Stimulated activated naive CD4-positive, alpha-beta T cell treated with Interleukin-2 at 50 U/mL for 16 hours (primary cell): ENCODE measurements around the gene C13orf42.
"Not testable (repeated sequence)": the region's sequence is repeated elsewhere in the genome, so short reads cannot be mapped to it uniquely, and the experiment has no call there.

ENCODE experiments used
- DNase-seq: peaks from one replicate; lab custom pipeline; 2025; lab: John Stamatoyannopoulos, UW

C13orf42 gene

DNA sequence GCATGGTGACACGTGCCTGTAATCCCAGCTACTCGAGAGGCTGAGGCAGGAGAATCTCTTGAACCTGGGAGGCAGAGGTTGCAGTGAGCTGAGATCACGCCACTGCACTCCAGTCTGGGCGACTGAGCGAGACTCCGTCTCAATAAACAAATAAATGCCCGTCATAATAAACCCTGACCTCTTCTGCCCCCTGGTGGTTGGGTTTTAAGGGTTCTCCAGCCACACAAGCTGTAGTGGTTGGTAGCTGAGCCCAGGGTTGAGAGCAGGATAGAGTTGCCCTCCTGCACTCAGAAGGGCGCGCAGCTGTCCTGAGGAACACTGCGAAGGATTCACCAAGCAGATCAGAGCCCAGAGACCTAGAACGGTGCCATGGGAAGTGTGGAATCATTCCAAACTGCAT, 9.8 kb upstream of the C13orf42 start:
- DNase-seq, result not testable (repeated sequence)

DNA sequence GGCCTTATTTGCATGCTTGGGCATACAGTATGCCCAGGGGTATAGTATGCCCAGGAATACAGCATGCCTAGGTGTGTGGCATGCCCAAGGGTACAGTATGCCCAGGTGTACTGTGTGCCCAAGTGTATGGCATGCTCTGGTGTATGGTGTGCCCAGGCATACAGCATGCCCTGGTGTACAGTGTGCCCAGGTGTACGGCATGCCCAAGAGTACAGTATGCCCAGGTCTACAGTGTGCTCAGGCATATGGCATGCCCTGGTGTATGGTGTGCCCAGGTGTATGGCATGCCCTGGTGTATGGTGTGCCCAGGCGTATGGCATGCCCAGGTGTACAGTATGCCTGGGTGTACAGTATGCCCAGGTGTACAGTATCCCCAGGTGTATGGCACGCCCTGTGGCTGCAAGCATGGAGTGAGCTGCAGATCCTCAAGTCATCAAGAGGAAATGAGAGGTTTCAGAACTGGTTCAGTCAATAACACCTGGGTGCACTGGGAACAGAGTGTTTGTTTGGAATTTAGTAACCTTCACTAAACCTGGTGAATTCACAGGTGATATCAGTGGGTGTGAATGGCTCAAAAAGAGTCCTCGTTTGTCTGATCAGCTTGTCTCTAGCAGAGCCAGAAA, 7.8 kb upstream of the C13orf42 start:
- no peak for DNase-seq

DNA sequence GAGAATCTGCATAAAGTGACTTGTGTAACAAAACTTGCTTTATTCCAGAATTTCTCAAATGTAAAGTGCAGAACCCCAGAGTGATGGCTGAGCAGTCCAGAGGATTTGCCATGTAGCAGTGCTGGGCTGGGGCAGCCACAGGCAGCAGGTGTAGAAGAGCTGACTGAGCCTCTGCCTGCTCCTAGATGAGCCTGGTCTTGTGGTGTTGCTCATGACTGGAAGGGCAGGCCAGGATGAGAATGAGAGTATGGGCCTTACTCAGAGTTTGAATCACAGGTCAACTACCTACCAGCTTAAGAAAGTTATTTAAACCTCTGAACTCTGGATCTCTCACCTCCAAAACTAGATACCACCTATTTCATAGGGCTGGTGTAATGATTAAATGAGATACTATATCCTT, 2.9 kb upstream of the C13orf42 start:
- DNase-seq, result no peak

DNA sequence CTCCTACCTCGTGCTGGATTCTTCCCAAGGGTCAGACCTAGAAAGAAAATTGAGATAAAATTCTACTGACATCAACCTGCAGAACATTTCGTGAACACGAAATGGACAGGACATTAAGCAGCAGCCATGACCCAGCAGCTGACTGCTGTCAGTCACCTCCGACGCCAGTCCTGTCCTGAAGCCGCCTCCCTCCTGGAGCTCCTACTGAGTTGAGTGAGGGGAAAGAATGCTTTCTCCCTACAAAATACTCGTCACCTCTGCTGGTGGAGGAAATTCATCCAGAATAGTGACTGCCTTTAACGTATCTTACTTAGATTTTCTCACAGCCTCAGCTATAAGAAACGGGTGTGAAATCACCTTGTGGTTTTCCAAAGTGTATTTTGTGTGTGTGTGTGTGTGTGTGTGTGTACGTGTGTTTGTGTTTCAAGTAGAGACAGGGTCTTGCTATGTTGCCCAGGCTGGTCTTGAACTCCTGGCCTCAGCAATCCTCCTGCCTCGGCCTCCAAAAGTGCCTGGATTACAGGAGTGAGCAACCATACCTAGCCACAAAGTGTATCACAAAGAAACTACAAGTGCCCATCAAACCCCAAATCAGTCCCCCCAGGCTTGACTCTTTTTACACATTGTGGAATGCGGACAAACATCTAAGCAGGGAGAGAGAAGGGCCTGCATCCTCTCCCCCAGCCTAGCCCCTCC, 2.3 kb upstream of the C13orf42 start:
- no peak for DNase-seq

DNA sequence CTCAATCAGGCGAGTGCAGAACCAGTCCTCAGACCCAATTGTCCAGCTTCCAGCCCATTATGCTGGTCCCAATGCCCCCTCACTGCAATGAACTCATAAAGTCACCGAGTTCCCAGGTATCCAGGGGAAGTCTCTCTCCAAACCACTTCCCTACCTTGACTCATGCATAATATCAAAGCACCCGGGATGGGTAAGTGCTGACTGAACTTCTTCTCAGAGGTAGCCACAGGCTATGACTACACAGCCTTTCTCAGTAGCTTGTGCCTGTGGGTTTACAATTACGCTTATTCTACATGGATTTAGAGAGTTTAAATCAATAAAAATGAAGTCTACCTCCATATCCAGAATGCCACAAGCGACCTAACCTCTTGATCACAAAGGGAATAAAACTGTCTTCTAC, 1.7 kb upstream of the C13orf42 start:
- DNase-seq, result no peak

DNA sequence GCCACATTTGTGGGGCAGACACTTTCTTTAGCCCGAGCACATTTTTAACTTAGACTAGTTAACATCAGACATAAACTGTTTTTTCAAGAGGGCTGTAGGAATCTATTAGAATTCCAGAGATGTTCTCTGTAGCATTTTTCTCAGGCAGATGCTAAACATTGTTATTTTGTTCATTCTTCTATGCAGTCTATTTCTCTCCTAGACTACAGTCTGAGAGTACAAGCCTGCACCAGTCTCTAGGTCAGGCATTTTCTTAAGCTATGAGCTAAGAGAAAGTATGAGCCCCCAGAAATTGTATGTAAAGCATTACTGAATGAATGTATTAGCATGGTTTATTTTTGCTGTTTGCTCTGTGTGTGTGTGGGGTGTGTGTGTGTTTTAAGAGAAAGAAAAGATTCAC, 923 bp upstream of the C13orf42 start:
- DNase-seq, result no peak

DNA sequence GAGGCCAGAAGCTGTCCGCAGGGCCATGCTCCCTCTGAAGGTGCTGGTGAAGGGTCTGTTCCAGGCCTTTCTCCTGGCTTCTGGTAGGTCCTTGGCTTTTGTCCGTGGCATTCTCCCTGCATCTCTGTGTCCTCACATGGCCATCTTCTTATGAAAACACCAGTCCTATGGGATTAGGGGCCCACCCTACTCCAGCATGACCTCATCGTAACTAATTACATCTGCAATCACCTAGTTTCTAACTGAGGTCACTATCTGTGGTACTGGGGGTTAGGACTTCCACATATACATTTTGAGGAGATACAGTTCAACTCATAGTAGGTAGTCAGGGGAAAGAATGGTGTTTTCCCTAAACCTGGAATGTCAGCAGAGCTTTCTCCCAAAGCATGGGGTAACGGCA, 3.1 kb downstream of the C13orf42 start:
- no peak for DNase-seq

DNA sequence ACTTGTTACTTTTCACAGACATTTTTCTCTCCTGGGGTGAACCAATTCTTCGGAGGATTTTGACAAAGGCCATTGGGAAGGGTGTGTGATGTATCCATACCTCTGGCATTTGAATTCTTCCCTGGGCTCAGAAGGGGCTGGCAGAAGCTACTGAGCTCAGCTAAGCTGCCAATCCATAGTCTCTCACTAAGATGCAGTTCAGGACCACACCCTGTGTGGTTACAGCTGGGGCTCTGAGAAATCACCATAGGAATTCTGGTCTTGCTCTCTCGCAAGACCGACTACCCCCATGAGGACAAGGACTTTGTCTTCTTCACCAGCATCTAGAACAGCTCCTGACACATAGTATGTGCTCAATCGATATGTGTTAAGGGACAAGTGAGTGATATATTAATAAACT, 6.0 kb downstream of the C13orf42 start:
- DNase-seq, result no peak

DNA sequence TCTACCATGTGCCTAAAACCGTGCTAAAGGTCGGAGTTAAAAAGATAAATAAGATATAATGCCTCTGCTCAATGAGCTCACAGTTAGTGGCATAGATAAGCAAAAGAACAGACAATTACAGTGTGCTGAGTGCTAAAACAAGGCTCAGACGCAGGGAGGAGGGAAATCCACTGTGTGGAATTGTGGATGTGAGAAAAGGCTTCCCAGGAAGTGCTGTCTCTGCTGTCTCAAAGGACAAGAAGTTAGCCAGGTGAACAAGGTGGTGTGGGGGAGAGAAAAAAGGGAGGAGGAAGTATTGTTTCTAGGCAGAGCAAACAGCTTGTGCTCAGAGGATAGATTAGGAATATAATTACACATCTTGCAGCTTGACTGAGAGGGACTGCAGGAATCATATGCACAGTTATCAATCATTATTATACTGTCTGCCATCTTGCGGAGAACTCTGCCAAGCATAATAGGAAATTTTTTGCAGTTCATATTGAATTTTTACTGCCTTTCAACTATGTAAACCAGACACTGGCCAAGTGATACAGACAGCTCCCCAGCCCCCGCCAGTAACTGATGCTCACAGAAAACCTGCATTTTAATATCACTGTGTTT, 9.3 kb downstream of the C13orf42 start:
- no peak for DNase-seq

DNA sequence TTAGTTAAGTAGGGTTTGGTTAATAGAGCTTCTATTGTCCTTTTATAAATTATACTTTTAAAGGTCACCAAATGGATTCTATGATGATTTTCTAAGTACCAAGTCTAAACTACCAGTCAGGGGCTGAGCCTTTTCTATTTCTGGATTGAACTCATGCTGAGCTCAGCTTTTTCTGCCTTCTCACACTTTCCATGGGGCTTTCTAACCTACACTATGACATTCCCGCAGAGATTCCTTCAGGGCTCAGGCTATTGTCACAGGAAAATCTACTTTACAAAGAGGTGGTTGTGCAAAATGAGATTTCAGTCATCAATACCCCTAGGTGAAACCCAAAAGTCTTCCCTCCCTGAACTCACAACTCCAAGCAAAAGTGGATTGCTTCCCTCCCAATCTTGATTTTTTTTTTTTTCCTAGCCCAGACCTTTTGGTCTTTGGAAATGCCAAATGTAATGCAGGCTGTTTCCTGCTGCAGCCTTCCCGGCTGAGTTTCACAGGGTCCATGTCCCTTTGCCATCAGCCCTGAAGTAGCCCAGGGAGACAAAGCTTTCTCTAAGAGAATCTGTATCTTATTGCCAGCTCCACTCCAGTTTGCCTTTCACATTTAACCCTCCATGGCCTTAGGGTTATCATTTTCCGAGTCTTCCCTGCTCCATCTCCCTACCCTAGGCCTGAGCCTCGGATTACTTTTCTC, 13.6 kb downstream of the C13orf42 start:
- DNase-seq, result no peak

DNA sequence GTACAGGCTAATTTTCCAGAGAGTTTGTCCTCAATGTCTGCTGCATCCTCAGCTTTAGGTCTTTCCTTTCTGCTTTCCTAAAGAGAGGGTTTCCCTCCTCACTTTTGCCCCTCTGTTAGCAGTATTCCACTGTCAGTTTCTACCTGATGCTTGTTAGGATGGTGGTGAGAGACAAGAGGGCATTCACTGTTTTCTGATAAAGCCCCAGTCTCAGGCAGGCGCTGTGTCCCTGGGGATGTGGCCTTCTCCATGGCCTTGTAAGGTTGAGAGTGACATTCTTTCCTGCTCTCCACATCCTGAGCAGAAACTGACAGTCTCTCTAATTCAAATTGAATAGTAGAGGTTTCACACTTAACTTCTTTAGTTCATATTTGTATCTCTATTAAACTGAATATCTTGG, 14.9 kb downstream of the C13orf42 start:
- no peak for DNase-seq

DNA sequence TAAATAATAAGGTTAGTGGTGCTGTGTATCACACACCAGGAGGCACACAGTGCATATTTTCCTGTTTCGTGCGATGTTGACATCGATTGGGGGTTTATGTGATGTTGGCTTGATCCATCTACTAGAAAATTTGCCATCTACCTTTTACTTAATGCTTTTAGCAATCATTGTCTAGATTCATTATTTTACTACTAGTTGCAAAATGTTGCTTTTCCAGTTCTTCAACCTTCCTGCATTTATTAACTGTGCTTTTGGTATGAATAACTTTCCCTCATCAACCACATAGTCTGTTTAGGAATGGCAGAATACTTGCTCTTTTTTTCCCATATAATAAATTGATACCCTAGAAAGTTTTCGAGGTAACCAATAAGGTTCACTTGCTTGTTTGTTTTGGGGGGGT, 17.5 kb downstream of the C13orf42 start:
- no peak for DNase-seq

DNA sequence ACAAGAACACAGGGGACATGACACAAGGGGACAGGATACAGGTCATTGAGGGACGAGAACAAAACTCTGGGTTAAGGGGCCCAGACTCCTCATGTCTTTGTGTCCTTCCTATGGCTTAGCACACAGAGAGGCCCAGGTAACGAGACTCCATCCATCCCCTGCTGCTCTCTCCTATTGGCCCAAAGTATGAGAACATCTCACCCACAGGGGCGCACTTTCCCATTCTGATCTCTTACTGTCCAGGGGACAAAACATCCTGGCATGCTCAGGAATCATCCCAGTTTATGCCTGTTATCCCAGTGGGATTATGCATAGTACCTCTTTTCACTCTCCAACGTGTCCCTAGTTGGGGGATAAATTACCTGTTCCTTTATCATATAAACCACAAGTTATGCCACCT, 19.2 kb downstream of the C13orf42 start:
- DNase-seq, result no peak

DNA sequence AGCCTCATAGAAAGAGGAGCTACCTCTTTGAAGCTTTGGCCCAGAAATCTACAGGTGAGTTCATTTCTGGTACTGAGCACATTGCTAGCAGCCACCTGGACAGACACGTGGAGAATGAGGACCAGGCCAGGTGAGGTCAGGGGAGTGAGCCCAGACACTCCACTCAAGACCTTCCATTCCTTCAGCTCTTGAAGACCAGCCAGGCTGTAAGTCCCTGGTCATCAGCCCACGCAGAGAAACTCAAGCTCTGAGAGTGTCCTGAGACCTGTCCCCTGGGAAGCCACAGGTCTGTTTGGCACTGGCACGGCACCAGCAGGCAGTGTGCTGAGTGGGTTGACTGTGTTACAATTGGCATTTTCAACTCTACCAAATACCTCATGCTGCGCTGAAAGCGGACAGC, 27.4 kb downstream of the C13orf42 start:
- DNase-seq, result no peak

DNA sequence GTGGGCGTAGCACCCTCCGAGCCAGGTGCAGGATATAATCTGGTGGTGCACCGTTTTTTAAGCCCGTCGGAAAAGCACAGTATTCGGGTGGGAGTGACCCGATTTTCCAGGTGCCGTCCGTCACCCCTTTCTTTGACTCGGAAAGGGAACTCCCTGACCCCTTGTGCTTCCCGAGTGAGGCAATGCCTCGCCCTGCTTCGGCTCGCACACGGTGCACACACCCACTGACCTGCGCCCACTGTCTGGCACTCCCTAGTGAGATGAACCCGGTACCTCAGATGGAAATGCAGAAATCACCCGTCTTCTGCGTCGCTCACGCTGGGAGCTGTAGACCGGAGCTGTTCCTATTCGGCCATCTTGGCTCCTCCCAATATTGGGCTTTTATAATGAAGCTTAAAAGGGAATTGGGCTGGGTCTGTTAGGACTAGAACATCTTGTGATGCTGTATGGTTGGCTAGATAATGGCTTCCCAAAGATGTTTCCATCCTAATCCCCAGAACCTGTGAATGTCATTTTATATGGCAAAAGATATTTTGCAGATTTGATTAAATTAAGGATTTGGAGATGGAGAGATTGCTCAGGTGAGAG, 30.5 kb downstream of the C13orf42 start:
- not testable (repeated sequence) for DNase-seq

DNA sequence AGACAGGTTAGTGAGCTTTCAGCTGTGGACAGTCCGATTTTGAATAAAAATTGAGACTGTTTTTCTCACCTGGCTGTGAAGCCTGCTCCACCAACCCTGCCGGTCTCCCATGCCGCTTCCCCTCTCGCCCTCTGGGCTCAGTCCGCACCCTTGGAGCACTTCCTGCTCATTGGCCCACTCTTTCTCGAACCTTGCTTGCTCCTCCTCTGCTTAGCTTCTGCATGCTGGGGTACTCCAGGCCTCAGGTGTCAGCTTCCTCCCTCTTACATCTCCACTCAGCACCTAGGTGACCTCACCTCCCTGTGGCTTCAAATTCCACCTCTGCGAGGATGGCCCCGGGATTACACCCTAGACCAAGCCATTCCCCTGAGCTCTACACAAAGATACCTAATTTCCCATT, 39.6 kb downstream of the C13orf42 start:
- no peak for DNase-seq

DNA sequence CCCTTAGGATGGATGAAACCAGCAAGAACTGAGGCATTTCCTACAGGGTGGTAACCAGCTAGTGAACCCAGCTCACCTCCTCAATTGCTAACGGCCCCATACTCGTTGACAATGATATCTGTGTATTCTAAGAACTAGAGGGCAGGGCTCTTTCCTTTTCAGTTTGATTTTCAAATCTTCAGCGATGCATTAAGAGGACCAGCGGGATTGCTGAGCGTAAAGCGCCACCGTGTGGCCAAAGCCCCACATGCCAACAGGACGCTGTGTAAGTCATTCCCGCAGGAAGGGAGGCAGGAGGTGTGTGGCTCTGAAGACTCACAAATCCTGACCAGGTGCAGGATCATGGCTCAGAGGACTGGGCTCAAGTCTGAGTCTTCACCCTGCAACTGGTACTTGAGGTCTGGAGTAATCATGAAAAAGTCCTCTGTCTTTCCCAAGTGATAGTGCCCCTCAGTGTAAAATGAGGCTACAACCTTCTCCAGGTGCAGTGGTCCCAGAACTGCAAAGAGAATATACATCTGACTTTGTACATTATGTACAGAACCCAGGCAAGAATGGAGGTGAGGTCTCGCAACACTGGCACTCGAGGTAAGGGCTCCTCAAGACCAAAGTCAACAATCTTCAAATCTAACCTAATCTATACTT, 40.9 kb downstream of the C13orf42 start:
- DNase-seq, result peak; percentile 64

DNA sequence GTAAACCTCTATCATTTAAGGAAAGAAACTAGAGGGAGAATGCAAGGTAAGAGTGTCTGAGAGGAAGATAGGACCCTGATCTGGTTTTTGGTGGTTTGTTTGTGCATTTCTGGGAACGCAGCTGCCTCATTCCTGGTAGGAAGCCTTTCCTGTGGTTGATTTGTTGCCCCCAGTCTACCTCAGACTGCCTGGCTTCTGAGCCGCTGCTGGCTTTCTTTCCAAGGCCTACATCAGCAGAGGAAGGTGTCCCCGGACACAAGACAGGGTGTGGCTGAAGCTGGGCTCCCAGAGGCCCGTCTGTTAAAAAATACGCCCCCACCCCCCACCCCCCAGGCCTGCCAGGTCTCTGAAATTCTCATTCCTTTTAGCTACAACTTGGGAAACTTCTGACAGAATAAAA, 42.6 kb downstream of the C13orf42 start:
- DNase-seq, result no peak

DNA sequence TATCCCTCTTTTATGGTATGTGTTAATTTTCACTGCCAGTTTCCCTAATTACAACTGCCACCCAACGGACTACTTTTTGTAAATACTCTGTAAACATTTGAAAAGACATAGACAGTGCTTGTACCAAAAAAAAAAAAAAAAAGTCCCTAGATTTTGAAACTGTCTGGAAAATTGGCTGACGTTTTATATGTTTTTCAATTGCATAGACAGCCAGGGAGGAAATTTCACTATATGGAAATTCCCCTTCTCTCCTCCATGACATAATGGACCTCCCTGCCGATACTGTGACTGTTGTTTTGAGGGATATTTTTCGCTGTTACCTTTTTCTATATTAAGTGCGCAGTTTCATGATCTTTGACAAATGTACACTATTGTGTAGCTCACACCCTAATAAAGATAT, 43.4 kb downstream of the C13orf42 start:
- no peak for DNase-seq

DNA sequence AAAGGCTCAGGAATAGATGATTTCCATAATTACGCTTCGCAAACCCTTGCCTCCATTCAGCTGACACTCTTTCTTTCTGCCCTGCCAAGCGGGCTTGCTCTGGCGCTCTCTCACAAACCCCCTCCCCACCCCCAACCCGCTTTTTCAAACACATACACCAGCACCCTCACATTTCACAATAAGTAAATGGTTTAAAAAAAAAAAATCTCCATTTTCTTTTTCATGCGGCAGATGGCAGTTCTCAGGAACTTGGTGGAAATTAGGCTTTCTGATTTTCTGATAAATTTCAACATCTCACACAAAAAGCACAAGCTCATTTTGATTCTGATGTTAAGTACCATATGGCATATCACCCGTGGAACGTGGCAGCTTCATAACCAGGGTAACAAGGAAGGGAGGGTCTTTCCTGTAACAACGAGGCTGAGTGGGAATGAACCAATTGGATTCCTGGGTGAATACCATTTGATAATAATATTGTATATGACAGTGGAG, 43.8 kb downstream of the C13orf42 start:
- DNase-seq, result no peak

DNA sequence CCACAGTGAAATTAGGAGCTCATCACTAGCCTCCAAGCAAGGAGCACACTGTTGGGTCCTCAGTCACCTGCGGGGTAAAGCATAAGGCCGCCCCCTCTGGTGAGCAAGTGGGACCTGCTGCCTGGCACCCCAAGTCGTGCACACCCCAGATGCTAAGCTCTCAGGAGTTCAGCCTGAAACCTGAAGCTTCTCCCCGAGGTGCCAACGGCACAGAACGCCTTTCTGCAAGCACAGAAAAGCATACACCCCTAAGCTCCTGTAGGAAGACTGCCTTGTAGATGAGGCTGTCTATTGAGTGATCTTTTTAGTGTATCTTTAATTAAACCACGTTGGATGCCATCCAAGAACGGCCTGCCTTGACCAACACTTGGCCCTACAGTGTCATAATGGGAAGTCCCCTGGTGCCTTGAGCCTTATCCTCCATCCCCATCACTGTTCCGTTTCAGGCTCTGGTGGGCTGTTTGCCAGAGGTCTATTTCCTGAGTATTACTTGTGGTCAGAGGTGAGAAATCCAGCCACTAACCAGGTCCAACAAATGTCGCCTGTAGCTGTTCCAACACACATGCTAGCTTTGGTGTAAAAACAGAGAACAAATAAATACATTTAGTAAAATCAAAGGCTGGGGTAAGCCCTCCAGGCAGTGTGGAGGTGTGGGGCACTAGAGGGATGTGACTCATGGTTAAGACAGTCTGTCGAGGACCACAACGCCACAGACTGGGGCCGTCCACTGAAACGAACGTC, 44.8 kb downstream of the C13orf42 start:
- DNase-seq, result no peak
